HFFc6 (cell line): ENCODE results near the gene TMPRSS13. TPM values are rescaled to one million over a fixed set of nuclear protein-coding genes. Genes with fewer than 3 reads are reported as not detected.

Source experiments
- DNase-seq: peaks from one replicate; pipeline ENCODE4 v3.0.0-alpha.2; 2018
- H3K27ac Mint-ChIP-seq: 2 replicates; pipeline ENCODE4 v1.8.0; 2020; ENCODE audit warnings: mild to moderate bottlenecking, mixed read lengths
- H3K27me3 Mint-ChIP-seq: 2 replicates; pipeline ENCODE4 v1.8.0; 2021; ENCODE audit warnings: mild to moderate bottlenecking, moderate library complexity, mixed read lengths; ENCODE audit not compliant: insufficient read depth
- H3K36me3 Mint-ChIP-seq: 2 replicates; pipeline ENCODE4 v1.8.0; 2021; ENCODE audit warnings: low read depth, mixed read lengths
- H3K4me1 Mint-ChIP-seq: 2 replicates; pipeline ENCODE4 v1.8.0; 2020; ENCODE audit warnings: low read depth, mixed read lengths
- H3K4me3 Mint-ChIP-seq: 2 replicates; pipeline ENCODE4 v1.8.0; 2020; ENCODE audit warnings: mild to moderate bottlenecking, moderate library complexity, mixed read lengths
- H3K9me3 Mint-ChIP-seq: 2 replicates; pipeline ENCODE4 v1.8.0; 2020; ENCODE audit warnings: mild to moderate bottlenecking, mixed read lengths
- total RNA-seq, 6 experiments: library from RNA; stranded (reverse); fragmentation: NEBNext Ultra II Directional; extraction: Animal tissue kit (Norgen Biotek cat#: 25700); gene quantifications; 2 replicates in 1 of 6; 3 replicates in 5 of 6; pipeline ENCODE4 v1.2.3, GENCODE V29; 2021
- TF ChIP-seq, protein P1 (sequence below): fragments of 200-600 bp; sonication (generic); IDR thresholded peaks from 2 replicates; pipeline ENCODE4 v1.5.0; 2021; ENCODE audit warnings: antibody characterized with exemption, mild to moderate bottlenecking

Gene TMPRSS13
- total RNA-seq, 6 experiments from 2014 or later: not detected

DNA sequence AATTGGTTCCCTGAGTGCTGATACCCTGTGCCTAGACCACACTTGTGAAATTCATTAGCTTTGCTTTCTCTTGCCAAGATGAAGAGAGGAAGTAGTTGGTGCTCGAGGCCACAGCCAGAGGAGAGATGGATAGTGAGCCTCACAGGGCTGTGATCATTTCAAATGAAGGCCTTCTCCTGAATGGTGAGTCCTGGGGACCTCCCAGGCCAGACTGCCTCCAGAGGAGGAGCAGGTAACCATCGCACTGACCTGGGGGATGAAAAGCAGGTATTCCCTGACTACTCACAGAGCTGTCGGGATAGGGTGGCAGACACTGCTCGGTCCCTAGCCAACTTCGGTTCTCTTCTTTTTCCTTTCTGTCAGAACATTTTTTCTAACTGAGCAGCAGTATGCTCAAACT is 48.0 kb downstream of the TMPRSS13 start:
- peaks cover 45% of the 10 kb centered on the region for H3K27me3 Mint-ChIP-seq
- H3K4me1 Mint-ChIP-seq: no peaks in the 10 kb centered on the region
- H3K4me3 Mint-ChIP-seq: no peak overlapping the region
- H3K36me3 Mint-ChIP-seq: no peaks in the 10 kb centered on the region
- no peak for DNase-seq
- H3K27ac Mint-ChIP-seq: no peak overlapping the region
- H3K9me3 Mint-ChIP-seq: no peaks in the 10 kb centered on the region
- TF ChIP-seq, protein P1, sequence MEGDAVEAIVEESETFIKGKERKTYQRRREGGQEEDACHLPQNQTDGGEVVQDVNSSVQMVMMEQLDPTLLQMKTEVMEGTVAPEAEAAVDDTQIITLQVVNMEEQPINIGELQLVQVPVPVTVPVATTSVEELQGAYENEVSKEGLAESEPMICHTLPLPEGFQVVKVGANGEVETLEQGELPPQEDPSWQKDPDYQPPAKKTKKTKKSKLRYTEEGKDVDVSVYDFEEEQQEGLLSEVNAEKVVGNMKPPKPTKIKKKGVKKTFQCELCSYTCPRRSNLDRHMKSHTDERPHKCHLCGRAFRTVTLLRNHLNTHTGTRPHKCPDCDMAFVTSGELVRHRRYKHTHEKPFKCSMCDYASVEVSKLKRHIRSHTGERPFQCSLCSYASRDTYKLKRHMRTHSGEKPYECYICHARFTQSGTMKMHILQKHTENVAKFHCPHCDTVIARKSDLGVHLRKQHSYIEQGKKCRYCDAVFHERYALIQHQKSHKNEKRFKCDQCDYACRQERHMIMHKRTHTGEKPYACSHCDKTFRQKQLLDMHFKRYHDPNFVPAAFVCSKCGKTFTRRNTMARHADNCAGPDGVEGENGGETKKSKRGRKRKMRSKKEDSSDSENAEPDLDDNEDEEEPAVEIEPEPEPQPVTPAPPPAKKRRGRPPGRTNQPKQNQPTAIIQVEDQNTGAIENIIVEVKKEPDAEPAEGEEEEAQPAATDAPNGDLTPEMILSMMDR: no peak

DNA sequence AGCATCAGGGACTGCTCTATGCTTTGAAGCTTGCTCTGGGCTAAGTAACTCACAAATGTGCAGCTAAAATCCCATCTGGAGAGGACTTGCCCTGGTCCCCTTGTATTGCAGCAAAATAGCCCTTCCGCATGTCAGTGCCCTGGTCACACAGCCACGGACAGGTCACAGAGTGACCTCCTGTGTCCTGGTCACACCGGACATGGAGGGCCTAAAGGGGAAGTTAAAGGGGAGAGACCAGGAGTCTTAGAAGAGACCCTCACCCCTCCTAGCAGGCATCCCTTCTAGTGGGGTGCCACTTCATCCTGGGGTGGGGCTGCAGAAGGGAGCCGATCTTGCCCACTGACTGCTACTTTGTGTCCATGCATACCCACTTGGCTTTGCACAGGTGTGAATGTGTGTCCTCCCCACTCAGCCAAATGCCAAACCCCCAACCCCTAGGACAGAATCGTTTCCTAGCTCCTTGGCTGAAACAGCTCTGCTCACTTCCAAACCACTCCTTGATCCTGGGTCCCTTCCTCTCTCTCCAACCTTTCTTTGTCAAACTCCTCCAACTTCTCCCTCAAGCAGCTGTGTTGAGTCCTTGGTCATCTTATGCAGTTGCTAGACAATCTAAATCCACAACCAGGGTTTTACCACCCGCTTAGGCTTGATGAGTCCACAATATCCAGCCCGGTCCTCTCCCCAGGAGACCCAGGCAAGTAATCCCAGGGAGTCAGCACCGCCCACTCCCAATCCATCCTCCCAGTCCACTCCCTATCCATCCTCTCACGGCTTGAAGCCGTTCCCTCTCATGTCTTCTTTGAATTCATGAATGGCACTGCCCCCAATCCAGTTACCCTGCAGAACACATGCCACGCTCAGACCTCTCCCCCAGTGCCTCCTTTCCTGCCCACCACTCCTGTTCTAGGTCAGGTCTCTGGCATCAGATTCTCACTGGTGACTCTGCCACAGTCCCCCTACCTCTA is 49.4 kb downstream of the TMPRSS13 start:
- Mint-ChIP-seq H3K36me3 (no peaks in the 10 kb centered on the region), H3K9me3 (no peaks in the 10 kb centered on the region), H3K4me1 (no peaks in the 10 kb centered on the region), H3K27ac (no peak overlapping the region), H3K4me3 (no peak overlapping the region), H3K27me3 (peaks cover 50% of the 10 kb centered on the region)
- TF ChIP-seq, protein P1: no peak
- no peak for DNase-seq

GRCh38 chr11:117878939-117879475 is 50.2 kb downstream of the TMPRSS13 start:
- H3K4me1 Mint-ChIP-seq: no peaks in the 10 kb centered on the region
- no peak overlapping the region for H3K27ac Mint-ChIP-seq
- H3K36me3 Mint-ChIP-seq: no peaks in the 10 kb centered on the region
- no peak overlapping the region for H3K4me3 Mint-ChIP-seq
- DNase-seq: no peak
- no peaks in the 10 kb centered on the region for H3K9me3 Mint-ChIP-seq
- H3K27me3 Mint-ChIP-seq: peaks cover 56% of the 10 kb centered on the region
- TF ChIP-seq, protein P1: no peak

DNA sequence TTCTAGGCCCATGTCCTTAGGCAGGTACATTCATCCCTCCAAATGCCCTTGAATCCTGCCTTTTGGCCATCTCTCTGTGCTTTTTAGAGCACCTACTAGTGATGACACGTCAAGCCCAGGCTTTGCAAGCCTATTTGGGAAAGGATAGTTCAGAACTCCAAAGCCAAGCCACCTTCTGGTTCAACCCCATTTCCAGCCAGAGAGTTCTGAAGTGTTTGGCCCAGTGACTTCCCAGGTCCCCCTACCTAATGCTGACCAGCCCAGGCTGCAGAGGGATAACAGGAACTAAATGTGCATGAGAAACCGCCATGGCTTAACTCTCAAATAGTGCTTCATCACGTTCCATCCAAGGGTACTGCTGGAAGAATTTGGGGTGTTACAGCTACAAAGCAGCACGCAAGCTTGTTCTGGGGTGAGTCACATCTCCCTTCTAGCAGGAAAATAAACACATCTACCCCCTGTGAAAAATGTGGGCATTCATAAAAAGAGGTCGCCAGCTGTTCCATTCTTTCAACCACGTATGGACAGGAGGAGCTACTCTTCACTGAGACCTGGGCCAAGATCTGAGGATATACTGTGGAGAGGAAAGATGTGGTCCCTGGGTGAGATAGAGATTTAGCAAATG is 50.8 kb downstream of the TMPRSS13 start:
- Mint-ChIP-seq H3K4me1 (no peaks in the 10 kb centered on the region), H3K9me3 (no peaks in the 10 kb centered on the region), H3K4me3 (no peak overlapping the region), H3K36me3 (no peaks in the 10 kb centered on the region), H3K27me3 (peaks cover 60% of the 10 kb centered on the region), H3K27ac (no peak overlapping the region)
- TF ChIP-seq, protein P1: no peak
- no peak for DNase-seq

- Mint-ChIP-seq H3K9me3 (no peaks in the 10 kb centered on the region), H3K4me3 (no peak overlapping the region), H3K36me3 (no peaks in the 10 kb centered on the region), H3K4me1 (no peaks in the 10 kb centered on the region), H3K27ac (no peak overlapping the region), H3K27me3 (peaks cover 67% of the 10 kb centered on the region)
- TF ChIP-seq, protein P1: no peak
- no peak for DNase-seq
Measured at GRCh38 chr11:117877120-117877784, 52.0 kb downstream of the TMPRSS13 start.
